ENCODE results near the gene PAX5. TPM values are rescaled to one million over a fixed set of nuclear protein-coding genes. Genes with fewer than 3 reads are reported as not detected.

The PAX5 gene
- total and polyA plus RNA-seq, 4 donors = 0.08 to 2.3 (median 0.40) TPM

DNA sequence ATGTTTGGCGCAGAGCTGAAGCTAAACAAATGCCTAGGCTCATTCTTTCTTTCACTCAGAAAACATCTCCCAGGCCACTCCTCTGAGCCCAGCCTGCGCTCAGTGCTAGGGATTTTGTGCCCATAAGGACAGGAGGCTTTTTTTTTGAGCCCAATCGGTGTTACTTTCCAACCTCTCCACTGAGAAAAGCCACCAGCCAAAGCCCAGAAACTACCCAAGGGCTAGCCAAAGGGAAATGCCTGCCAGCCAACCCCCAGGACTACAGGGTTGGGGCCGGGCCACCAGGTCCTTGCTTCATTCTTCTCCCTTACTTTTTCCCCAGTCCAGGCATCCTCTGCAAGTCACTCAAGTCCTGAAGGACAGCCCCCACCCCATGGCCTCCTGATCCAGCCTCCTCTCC lies 134.7 kb downstream of the PAX5 start:
- Histone ChIP-seq H3K27me3 (ENCODE audit: control insufficient read depth in 3 of 3, insufficient read depth in 3 of 3, low read length in 2 of 3) (peaks cover 0 to 2% (median 0%) of the 10 kb centered on the region in 3 donors), H3K36me3 (ENCODE audit: control insufficient read depth in 4 of 4, insufficient read depth in 4 of 4, low read length in 4 of 4) (no peaks in the 10 kb centered on the region), H3K9ac (ENCODE audit: insufficient read depth in 1 of 2, low read length in 2 of 2) (no peak overlapping the region), H3K9me3 (ENCODE audit: control insufficient read depth in 4 of 4, insufficient read depth in 3 of 4, low read length in 3 of 4) (peaks cover 0 to 2% (median 0%) of the 10 kb centered on the region in 4 donors), H3K27ac (ENCODE audit: low read depth in 1 of 2, low read length in 1 of 2) (no peak overlapping the region), H3K4me3 (no peak overlapping the region), H3K4me1 (ENCODE audit: control insufficient read depth in 5 of 5, insufficient read depth in 5 of 5, low read length in 5 of 5) (no peaks in the 10 kb centered on the region)
- 87 to 88% methylated on average over 4 of the region's 4 CpGs for WGBS, 2 donors
- no peak for ATAC-seq (ENCODE audit: insufficient read depth, low FRiP score)
- TF ChIP-seq, protein P1, sequence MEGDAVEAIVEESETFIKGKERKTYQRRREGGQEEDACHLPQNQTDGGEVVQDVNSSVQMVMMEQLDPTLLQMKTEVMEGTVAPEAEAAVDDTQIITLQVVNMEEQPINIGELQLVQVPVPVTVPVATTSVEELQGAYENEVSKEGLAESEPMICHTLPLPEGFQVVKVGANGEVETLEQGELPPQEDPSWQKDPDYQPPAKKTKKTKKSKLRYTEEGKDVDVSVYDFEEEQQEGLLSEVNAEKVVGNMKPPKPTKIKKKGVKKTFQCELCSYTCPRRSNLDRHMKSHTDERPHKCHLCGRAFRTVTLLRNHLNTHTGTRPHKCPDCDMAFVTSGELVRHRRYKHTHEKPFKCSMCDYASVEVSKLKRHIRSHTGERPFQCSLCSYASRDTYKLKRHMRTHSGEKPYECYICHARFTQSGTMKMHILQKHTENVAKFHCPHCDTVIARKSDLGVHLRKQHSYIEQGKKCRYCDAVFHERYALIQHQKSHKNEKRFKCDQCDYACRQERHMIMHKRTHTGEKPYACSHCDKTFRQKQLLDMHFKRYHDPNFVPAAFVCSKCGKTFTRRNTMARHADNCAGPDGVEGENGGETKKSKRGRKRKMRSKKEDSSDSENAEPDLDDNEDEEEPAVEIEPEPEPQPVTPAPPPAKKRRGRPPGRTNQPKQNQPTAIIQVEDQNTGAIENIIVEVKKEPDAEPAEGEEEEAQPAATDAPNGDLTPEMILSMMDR (IDR thresholded peaks at IDR 0.05; ENCODE audit: control extremely low read depth, extremely low read depth) = no peak
- no peak for DNase-seq

DNA sequence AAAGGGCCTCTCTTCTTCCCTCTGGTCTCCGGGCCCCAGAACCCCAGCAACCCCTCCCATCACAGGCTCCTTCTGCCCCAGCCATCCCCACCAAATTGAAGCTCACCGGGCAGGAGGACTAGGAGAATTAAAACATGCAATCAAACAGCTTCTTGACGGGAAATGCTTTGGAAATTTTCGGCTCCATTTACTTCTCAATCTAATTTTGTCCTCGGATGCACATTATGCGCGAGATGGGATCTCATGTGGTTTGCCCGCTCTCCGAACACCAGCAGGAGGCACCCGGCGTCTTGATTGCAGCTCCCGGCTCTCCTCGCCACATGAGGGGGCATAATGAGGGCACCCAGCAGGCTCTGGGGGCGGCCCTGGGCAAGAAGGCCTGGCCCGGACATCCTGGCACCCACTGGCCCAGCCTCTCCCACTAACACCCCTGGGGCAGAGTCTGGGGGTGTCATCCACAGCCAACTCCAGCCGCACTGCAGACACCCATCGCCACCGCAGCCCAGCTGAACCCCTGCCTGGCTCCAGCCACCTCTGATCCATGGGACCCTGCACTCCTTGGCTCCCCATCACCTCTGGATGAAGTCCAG lies 135.5 kb downstream of the PAX5 start:
- H3K9ac ChIP-seq (ENCODE audit: insufficient read depth in 1 of 2, low read length in 2 of 2) = no peak overlapping the region
- no peak overlapping the region for H3K4me3 ChIP-seq
- TF ChIP-seq, protein P1 (IDR thresholded peaks at IDR 0.05; ENCODE audit: control extremely low read depth, extremely low read depth) = no peak
- no peak overlapping the region for H3K27ac ChIP-seq (ENCODE audit: low read depth in 1 of 2, low read length in 1 of 2)
- ATAC-seq (ENCODE audit: insufficient read depth, low FRiP score) (no peak), DNase-seq (peak in 1 of 3 donors; percentile 2)
- H3K27me3 ChIP-seq (ENCODE audit: control insufficient read depth in 3 of 3, insufficient read depth in 3 of 3, low read length in 2 of 3) = peaks cover 0 to 2% (median 0%) of the 10 kb centered on the region in 3 donors
- peaks cover 0 to 2% (median 0%) of the 10 kb centered on the region in 4 donors for H3K9me3 ChIP-seq (ENCODE audit: control insufficient read depth in 4 of 4, insufficient read depth in 3 of 4, low read length in 3 of 4)
- WGBS, 2 donors = 80 to 87% methylated on average over 18 of the region's 18 CpGs
- no peaks in the 10 kb centered on the region for H3K36me3 ChIP-seq (ENCODE audit: control insufficient read depth in 4 of 4, insufficient read depth in 4 of 4, low read length in 4 of 4)
- H3K4me1 ChIP-seq (ENCODE audit: control insufficient read depth in 5 of 5, insufficient read depth in 5 of 5, low read length in 5 of 5) = no peaks in the 10 kb centered on the region

GRCh38 chr9:36897478-36897877 lies 136.6 kb downstream of the PAX5 start:
- Histone ChIP-seq H3K27ac (ENCODE audit: low read depth in 1 of 2, low read length in 1 of 2) (no peak overlapping the region), H3K9me3 (ENCODE audit: control insufficient read depth in 4 of 4, insufficient read depth in 3 of 4, low read length in 3 of 4) (peaks cover 0 to 2% (median 0%) of the 10 kb centered on the region in 4 donors), H3K4me3 (no peak overlapping the region), H3K27me3 (ENCODE audit: control insufficient read depth in 3 of 3, insufficient read depth in 3 of 3, low read length in 2 of 3) (peaks cover 0 to 2% (median 0%) of the 10 kb centered on the region in 3 donors), H3K9ac (ENCODE audit: insufficient read depth in 1 of 2, low read length in 2 of 2) (no peak overlapping the region), H3K4me1 (ENCODE audit: control insufficient read depth in 5 of 5, insufficient read depth in 5 of 5, low read length in 5 of 5) (no peaks in the 10 kb centered on the region), H3K36me3 (ENCODE audit: control insufficient read depth in 4 of 4, insufficient read depth in 4 of 4, low read length in 4 of 4) (no peaks in the 10 kb centered on the region)
- TF ChIP-seq, protein P1 (IDR thresholded peaks at IDR 0.05; ENCODE audit: control extremely low read depth, extremely low read depth) = no peak
- ATAC-seq (ENCODE audit: insufficient read depth, low FRiP score) = no peak
- WGBS, 2 donors = 20 to 58% methylated on average over 2 of the region's 2 CpGs
- no peak for DNase-seq

DNA sequence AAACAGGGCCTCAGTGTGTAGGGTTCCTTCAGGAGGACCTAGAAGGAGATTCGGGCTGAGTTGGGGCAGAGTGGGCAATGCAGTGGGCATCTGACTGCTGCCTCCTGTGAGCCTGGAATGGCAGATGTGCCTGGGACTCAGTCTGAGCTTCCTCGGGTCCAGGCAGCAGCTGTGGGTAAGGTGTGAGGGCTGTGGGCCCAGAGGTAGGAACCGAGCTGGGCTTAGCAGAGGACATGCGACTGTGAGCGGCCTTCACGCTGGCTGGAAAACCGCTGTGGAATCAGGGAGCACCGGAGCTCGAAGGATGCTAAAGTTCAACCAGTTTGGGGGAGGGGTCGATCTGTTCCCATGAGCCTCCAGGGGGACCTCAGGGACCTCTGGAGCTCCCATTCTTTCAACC lies 137.0 kb downstream of the PAX5 start:
- Histone ChIP-seq H3K27me3 (ENCODE audit: control insufficient read depth in 3 of 3, insufficient read depth in 3 of 3, low read length in 2 of 3) (peaks cover 0 to 2% (median 0%) of the 10 kb centered on the region in 3 donors), H3K4me1 (ENCODE audit: control insufficient read depth in 5 of 5, insufficient read depth in 5 of 5, low read length in 5 of 5) (no peaks in the 10 kb centered on the region), H3K36me3 (ENCODE audit: control insufficient read depth in 4 of 4, insufficient read depth in 4 of 4, low read length in 4 of 4) (no peaks in the 10 kb centered on the region), H3K9me3 (ENCODE audit: control insufficient read depth in 4 of 4, insufficient read depth in 3 of 4, low read length in 3 of 4) (peaks cover 0 to 2% (median 0%) of the 10 kb centered on the region in 4 donors), H3K9ac (ENCODE audit: insufficient read depth in 1 of 2, low read length in 2 of 2) (no peak overlapping the region), H3K4me3 (no peak overlapping the region), H3K27ac (ENCODE audit: low read depth in 1 of 2, low read length in 1 of 2) (no peak overlapping the region)
- TF ChIP-seq, protein P1 (IDR thresholded peaks at IDR 0.05; ENCODE audit: control extremely low read depth, extremely low read depth) = no peak
- DNase-seq (no peak), ATAC-seq (ENCODE audit: insufficient read depth, low FRiP score) (no peak)
- 64 to 80% methylated on average over 10 of the region's 10 CpGs for WGBS, 2 donors
